ENCODE measurements around the gene ZNF330.

The ZNF330 gene

DNA sequence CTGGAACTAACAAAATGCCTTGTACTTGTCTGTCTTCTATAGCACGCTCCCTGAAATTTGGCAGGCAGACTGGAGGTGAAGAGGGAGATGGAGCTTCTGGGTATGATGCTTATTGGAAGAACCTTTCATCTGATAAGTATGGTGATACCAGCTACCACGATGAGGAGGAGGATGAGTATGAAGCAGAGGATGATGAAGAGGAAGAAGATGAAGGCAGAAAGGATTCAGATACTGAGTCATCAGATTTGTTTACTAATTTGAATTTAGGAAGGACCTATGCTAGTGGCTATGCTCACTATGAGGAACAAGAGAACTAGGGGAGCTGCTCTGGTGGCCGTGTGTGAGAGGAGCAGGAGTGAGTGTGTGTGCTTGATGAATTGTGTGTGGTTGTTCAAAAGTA lies 13.0 kb downstream of the ZNF330 start:
- DNase-seq (ENCODE audit: low read depth in 2 of 2) = no peak

DNA sequence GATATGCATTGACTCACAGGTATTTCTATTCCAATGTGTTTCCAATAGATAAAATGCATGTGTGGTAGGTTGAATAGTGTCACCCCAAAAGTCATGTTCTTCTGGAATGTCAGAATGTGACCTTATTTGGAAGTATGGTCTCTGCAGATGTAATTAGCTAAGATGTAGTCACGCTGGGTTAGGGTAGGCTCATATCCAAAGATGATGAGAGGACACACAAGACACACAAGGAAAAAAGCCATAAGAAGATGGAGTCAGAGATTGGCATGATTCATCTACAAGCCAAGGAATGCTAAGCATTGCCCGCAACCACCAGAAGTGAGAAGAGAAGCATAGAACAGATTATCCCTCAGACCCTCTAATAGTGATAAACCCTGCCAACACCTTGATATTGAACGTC lies 17.5 kb downstream of the ZNF330 start:
- DNase-seq (ENCODE audit: low read depth in 2 of 2) = no peak

DNA sequence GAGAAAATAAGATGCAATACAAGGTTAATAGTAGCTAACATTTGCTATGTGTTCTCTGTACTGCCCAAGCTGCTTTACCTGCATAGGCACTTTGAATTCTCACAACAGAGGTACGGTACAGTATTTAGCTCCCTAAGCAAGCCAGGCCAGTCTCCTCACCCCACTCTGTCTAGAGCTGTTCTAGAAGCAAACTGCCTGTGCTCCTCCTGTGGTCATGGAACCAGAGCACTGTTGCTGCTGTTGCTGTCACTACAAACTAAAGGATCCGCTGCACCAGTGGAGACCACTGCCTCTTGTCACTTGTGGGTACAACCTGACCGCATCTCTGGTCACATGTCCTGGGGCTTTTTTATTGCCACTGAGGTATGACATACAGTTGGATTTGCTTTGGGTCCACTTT lies 19.6 kb downstream of the ZNF330 start:
- DNase-seq (ENCODE audit: low read depth in 2 of 2) = no peak

DNA sequence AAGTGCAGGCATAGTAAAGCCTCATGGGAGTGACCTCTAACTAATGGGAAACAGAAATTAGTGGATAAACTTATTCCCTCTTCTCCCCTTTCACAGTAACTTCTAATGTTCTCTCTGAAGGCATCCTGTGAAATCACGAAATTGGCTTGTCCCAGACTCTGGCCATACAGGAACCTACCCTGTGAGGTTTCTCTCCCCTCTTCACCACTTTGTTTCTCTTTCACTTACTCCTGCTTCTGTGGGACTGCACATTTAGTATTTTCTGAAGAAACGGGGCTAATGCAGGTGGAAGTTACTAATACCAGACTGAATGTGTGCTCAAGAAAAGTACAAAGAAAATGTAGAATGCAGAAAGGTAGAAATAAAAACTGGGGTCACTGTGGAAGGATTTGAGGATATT lies 20.0 kb downstream of the ZNF330 start:
- no peak for DNase-seq (ENCODE audit: low read depth in 2 of 2)

DNA sequence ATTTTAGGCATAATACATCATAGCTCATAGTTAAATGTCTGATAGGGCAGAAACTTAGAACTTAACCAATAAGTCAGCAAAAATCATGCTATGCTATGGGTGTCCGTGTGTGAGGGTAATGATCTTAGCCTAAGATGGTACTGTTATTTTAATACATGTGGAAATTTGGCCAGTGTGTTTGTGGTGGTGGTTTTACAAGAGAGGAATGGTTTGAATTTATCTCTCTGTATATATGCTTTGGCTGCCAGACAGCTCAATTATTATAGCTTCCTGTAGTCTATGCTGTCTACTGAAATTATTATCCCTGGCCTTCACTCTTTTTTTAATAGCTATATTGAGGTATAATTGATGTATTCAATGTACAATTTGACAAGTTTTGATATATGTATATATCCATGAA lies 21.3 kb downstream of the ZNF330 start:
- no peak for DNase-seq (ENCODE audit: low read depth in 2 of 2)

DNA sequence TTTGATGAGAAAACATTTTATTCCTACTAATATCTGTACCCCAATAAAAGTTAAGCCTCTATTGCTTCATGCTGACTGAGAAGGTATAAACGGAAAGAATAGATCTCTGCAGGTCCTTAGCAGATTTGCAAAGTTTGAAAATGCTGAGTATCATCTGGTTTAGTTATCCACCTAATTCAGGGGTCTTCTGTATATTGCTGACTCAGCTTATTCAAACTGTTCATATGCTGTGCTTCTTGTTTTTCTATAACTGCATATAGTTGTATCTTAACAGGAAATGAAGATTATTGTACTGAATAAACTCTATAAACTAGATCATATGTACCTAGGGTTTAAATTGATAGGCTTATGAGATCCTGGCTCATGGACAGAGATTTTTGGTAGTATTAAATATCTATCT lies 23.7 kb downstream of the ZNF330 start:
- no peak for DNase-seq (ENCODE audit: low read depth in 2 of 2)

DNA sequence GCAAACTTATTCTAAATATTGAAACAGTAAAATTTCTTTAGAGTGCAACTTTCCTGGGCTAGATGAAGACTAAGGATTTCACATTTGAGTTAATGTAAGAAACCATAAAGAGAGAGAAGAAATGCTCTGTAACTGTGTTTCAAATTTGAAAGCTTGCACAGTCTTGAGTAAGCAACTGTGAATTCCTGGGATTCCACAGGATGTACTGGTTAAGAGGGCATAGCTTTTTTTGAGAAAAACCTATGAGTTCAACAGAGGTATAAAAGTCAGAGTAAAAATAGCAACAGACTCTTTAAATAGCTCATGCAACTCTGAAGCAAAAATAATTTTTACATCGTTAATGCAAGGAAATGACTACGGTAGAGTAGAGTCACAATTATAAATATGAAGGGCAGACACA lies 25.5 kb downstream of the ZNF330 start:
- DNase-seq (ENCODE audit: low read depth in 2 of 2) = peak; percentile 63 to 71

DNA sequence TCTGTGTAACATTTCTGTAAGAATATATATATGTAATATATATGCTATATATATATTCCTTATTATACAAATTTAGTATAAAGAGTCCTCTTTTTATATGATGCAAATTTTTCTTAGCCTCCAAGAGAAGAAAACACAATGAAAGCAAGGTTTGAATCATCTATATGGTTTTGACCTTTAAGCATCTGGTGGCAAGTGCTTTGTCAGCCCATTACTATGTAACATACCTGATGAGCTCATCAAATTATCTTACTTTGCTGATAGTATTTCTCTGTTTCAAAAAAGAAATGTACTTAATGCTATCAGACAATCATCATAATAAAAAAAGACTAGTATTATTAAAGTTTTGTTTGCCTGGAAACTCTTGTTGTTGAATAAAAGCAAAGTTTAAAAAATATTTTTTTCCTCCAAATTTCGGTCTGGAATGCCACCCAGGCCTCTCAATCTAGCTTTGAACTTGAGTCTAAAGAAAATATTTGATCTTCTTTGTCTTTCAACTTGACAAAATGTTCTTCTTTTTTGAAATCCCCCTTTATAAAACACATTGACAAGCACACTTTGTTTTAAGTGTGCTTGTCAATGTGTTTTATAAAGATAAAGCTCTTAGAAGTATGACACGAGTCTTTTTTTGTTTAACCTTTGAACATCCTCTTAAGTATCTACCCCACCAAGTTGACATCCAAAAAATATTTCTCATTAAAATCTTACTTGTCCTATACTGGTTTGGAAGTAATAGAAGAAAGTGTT lies 26.2 kb downstream of the ZNF330 start:
- no peak for DNase-seq (ENCODE audit: low read depth in 2 of 2)

DNA sequence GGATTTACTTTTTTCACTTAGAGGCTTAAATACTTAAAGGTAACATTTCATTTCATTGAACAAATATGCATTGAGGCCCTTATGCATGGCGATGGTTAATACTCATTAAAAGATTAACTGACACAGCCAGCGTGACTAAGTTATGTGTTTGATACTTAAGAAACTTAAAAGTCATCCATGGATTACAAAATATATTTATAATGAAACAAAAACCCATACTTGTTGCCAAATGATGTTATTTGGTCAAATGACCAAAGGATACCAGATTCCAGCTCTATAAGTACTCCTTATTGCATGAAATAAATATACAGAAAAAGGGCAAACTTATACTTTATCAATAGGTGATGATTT lies 26.7 kb downstream of the ZNF330 start:
- no peak for DNase-seq (ENCODE audit: low read depth in 2 of 2)

DNA sequence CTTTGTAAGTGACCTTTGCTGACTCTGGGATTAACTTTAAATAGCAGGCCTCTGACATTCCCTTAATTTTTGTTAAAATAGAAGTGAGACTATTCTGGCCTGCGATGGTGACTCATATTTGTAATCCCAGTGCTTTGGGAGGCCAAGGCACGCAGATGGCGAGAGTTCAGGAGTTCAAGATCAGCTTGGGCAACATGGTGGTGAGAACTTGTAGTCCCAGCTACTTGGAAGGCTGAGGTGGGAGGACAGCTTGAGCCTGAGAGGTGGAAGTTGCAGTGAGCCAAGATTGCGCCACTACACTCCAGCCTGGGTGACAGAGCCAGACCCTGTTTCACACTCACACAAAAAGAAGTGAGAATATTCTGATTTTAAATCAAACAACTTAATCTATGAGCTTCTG lies 27.3 kb downstream of the ZNF330 start:
- DNase-seq (ENCODE audit: low read depth in 2 of 2) = no peak

DNA sequence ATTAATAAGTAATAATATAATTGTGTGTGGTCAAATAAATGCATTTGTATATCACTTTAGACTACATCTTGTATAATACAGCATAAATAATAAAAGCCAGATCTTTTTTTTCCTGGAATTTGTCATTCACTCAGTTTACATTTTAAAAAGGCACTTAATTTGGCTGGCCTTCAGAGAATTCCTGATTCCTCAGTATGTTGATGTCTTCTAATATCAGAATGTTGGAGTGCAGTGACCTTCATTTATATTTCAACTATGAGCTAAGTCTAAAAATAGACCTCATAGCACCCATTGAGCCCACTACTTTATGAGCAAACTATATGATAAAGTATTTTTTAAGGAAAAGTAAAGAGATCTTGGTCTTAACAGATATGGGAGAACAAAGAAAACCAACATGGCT lies 27.8 kb downstream of the ZNF330 start:
- DNase-seq (ENCODE audit: low read depth in 2 of 2) = no peak

DNA sequence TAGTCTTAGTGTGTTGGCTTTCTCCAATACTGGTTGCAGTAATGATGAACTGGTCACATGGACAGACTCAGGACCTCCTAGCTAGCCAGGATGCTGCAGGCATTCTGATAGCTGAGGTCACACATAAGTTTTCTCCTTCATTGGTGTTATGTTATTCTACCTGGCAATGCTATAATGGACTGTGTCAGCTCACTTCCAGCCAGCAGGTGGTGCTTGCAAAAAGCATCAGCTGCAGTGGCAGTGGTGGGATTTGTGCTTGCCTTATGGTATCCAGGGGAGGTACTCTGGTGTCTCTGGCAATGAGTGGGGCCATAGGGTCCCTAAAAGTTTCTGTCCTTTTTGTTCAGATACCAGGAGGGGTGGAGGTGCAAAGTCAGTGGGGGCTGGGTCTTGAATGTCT lies 33.6 kb downstream of the ZNF330 start:
- no peak for DNase-seq (ENCODE audit: low read depth in 2 of 2)

DNA sequence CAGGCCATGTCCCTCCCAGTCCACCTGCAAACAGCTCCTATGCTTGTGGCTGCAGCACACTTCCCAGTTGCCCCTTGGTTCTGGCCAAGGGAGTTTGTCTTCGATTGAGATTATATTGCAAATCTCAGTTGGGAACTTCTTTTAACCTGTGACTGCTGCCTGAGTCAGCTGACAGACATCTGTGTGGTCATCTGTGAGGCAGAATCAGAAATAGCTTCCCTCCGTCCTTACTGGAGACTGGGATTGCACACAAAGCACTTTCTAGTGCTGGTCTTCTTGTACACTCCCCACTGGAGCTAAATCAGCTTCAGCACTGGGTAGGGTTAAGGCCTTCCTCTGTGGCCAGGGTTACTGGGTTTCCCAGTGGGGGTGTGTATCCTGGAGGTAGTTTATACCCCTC lies 34.3 kb downstream of the ZNF330 start:
- no peak for DNase-seq (ENCODE audit: low read depth in 2 of 2)

DNA sequence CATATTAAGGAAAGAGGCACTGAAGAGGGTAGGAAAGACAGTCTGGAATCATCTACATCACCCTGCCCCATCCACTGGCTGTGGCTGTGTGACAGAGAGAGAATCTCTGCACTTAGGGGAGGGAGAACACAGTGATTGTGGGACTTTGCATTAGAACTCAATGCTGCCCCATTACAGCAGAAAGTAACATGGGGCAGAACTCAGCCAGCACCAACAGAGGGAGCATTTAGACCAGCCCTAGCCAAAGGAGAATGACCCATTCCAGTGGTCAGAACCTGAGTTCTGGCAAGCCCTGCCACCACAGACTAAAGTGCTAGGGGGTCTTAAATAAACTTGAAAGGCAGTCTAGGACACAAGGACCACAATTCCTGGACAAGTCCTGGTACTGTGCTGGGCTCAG lies 37.9 kb downstream of the ZNF330 start:
- no peak for DNase-seq (ENCODE audit: low read depth in 2 of 2)

DNA sequence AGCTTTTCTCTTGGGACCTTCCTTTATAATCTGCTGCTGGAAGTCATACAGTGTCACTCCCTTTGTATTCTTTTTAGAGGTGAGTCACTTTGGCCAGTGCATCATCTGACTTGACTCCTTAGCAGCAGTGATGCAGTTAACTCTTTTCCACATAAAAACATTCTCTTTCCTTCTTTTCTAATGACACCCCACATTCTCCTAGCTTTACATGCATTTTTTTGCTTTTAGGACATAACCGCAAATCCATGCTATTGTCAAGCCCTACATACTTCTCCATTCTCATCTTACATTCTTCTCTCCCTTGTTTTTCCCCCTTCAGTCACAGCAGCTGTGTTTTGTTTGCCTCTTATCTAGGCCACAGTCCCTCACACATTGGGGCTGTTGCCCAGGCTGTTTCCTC lies 55.1 kb downstream of the ZNF330 start:
- peak; percentile 55 to 69 for DNase-seq (ENCODE audit: low read depth in 2 of 2)

DNA sequence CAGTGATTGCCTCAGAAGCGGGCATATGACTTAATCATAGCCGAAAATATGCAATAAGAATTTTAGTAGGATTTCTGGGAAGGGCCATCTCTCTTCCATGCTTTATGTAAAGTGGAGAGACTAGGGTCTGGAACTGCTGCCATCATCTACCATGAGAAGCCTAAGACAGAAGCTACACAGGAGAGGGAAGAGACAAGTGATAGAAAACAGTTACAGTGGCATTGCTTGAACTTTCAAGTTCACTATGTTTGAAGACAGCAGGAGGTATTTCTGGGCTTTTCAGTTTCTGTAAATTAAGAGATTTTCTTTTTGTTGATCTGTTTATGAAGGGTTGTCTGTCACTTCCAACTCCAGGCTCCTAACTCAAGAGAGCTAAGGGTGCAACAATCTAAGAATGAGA lies 62.5 kb downstream of the ZNF330 start:
- DNase-seq (ENCODE audit: low read depth in 2 of 2) = no peak

DNA sequence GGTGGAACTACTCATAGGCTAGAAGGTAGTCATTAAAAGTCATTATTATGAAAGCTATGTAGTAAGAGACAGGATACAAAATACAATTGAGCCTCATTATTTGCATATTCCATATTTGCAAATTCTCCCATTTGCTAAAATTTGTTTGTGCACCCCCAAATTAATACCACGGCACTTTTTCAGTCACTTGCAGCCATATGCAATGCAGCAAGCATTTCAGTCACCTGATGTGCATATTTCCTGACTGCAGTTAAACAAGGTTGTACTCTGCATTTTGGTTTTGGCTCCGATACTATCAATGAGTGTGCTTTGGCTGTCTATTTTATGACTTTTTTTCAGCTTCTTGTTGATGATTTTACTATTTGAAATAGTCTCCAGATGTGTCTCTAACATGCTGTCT lies 62.9 kb downstream of the ZNF330 start:
- DNase-seq (ENCODE audit: low read depth in 2 of 2) = no peak

All from fibroblast of skin of left quadriceps (primary cell).